MCF 10A (cell line): ENCODE results near the gene NR2F2. TPM values are rescaled to one million over a fixed set of nuclear protein-coding genes. Genes with fewer than 3 reads are reported as not detected.

Experiments used
- BruUV-seq: library from RNA; stranded (reverse); fragments of 400-500 nt; replicated peaks from 2 replicates; lab custom pipeline; 2021; lab: Mats Ljungman, UMichigan
- CTCF ChIA-PET: fragments of 300-600 bp; sonication (Branson Sonifier 250); formaldehyde crosslinking; extraction: SDS; loops from one replicate; lab custom pipeline; 2021; ENCODE audit warnings: antibody characterized with exemption, inconsistent platforms; lab: Yijun Ruan, JAX
- POLR2A ChIA-PET: fragments of 300-600, 350-650 bp; sonication (Branson Sonifier 250); formaldehyde crosslinking; extraction: SDS; loops from one replicate; lab custom pipeline; 2020; ENCODE audit warnings: antibody characterized with exemption, inconsistent platforms; lab: Yijun Ruan, JAX
- DNase-seq: peaks from one replicate; pipeline ENCODE4 v3.0.0-alpha.2; 2018; ENCODE audit not compliant: unreplicated experiment
- H3K27ac Mint-ChIP-seq: one replicate; pipeline ENCODE4 v1.8.0; 2022; ENCODE audit warnings: mild to moderate bottlenecking, low read depth, mixed read lengths; ENCODE audit not compliant: unreplicated experiment
- H3K27me3 Mint-ChIP-seq: one replicate; pipeline ENCODE4 v1.8.0; 2022; ENCODE audit warnings: mixed read lengths; ENCODE audit not compliant: insufficient read depth, unreplicated experiment
- H3K36me3 Mint-ChIP-seq: one replicate; pipeline ENCODE4 v1.8.0; 2022; ENCODE audit warnings: mild to moderate bottlenecking, moderate library complexity, mixed read lengths; ENCODE audit not compliant: insufficient read depth, unreplicated experiment
- H3K4me1 Mint-ChIP-seq: one replicate; pipeline ENCODE4 v1.8.0; 2022; ENCODE audit warnings: mixed read lengths; ENCODE audit not compliant: insufficient read depth, unreplicated experiment
- H3K4me3 Mint-ChIP-seq: one replicate; pipeline ENCODE4 v1.8.0; 2022; ENCODE audit warnings: mild to moderate bottlenecking, moderate library complexity, mixed read lengths; ENCODE audit not compliant: unreplicated experiment
- H3K9me3 Mint-ChIP-seq: one replicate; pipeline ENCODE4 v1.8.0; 2022; ENCODE audit warnings: mixed read lengths; ENCODE audit not compliant: unreplicated experiment
- intact Hi-C: fragments of 100-400 bp; cut with micrococcal nuclease; formaldehyde crosslinking; loops from 2 replicates; pipeline ENCODE4 v1.14.1; 2022
- total RNA-seq: library from RNA; stranded (reverse); gene quantifications from 2 replicates; pipeline ENCODE4 v1.2.3, GENCODE V29; 2022
- TF ChIP-seq, protein P1 (sequence below): fragments of 200-600 bp; IDR thresholded peaks from one replicate; pipeline ENCODE4 v1.8.0; 2022; ENCODE audit warnings: antibody characterized with exemption, mild to moderate bottlenecking; ENCODE audit not compliant: unreplicated experiment

Gene NR2F2
- total RNA-seq, 1 experiment from 2014 or later, result 10.9 TPM

DNA sequence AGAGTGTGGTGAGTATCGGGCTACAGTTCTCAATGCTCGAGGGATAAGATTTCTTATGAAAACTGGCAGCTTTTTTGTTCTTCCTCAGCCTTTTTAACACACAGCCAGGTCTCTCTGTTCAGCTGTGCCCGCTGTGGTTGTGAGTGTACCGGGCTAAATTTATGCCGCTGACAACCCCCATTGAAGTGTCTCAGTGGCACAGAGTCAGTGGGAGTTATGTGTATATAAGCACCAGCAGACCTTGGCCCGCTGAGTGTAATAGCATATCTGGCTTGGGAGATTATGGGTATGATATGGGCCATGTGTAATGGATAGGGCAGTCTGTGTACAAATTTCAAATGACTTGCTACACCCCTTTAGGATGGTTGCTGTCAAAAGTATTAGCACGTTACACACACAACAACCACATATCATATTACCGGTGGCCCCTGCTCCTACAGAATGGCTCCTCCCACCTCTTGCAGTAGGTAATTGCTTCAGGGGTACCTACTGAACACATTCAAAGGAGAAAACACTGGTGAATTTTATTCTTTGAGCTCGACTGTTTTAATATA lies 26.9 kb upstream of the NR2F2 start:
- H3K4me3 Mint-ChIP-seq, result no peak overlapping the region
- H3K27me3 Mint-ChIP-seq, result no peaks in the 10 kb centered on the region
- DNase-seq, result no peak
- POLR2A ChIA-PET, result no interaction called here
- H3K27ac Mint-ChIP-seq, result no peak overlapping the region
- peaks cover 4% of the 10 kb centered on the region for H3K9me3 Mint-ChIP-seq
- no TSS peak for BruUV-seq
- intact Hi-C loops, result no loop called here
- CTCF ChIA-PET, result no interaction called here
- no peaks in the 10 kb centered on the region for H3K36me3 Mint-ChIP-seq
- H3K4me1 Mint-ChIP-seq, result no peaks in the 10 kb centered on the region
- TF ChIP-seq, protein P1, sequence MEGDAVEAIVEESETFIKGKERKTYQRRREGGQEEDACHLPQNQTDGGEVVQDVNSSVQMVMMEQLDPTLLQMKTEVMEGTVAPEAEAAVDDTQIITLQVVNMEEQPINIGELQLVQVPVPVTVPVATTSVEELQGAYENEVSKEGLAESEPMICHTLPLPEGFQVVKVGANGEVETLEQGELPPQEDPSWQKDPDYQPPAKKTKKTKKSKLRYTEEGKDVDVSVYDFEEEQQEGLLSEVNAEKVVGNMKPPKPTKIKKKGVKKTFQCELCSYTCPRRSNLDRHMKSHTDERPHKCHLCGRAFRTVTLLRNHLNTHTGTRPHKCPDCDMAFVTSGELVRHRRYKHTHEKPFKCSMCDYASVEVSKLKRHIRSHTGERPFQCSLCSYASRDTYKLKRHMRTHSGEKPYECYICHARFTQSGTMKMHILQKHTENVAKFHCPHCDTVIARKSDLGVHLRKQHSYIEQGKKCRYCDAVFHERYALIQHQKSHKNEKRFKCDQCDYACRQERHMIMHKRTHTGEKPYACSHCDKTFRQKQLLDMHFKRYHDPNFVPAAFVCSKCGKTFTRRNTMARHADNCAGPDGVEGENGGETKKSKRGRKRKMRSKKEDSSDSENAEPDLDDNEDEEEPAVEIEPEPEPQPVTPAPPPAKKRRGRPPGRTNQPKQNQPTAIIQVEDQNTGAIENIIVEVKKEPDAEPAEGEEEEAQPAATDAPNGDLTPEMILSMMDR, result no peak

DNA sequence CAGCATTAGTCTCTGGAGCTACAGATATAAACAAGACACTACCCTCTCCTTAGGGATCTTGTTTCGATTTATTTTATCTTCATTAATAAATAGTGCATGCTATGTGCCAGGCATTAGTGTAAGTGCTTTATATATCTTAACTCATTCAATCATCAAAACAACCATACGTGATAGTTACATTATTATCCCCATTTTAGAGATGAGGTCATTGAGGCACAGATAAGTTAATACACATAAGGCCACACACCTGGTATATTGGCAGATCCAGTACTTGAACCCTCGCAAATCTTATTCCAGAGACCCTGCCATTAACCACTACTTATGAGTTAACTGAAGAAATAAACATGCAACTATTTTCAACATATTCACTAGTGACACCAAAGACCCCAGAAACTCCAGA lies 25.7 kb upstream of the NR2F2 start:
- Mint-ChIP-seq H3K4me1 (no peaks in the 10 kb centered on the region), H3K27me3 (no peaks in the 10 kb centered on the region), H3K27ac (no peak overlapping the region), H3K36me3 (no peaks in the 10 kb centered on the region), H3K9me3 (no peaks in the 10 kb centered on the region), H3K4me3 (no peak overlapping the region)
- CTCF ChIA-PET, result no interaction called here
- DNase-seq, result no peak
- POLR2A ChIA-PET, result no interaction called here
- TF ChIP-seq, protein P1, result no peak
- no TSS peak for BruUV-seq
- intact Hi-C loops, result no loop called here

DNA sequence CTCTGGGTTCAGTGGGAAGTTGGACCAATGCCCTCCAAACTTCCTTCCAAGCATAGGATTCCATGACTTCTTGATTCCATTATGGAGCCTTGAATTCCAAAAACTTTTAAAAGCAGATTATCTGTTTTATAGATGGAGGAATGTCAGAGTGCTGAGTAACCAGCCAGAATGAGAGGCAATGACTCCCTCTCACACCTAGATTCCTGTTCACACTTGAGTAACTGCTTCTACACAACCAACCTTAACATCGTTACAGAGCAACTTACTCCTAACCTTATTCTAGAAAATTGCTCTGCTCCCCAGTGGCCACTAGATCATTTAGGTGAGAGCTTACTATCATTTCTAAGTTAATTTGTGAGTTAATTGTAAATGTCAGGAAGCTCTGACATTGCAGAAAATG lies 24.2 kb upstream of the NR2F2 start:
- BruUV-seq, result no TSS peak
- Mint-ChIP-seq H3K27me3 (no peaks in the 10 kb centered on the region), H3K4me1 (no peaks in the 10 kb centered on the region), H3K9me3 (no peaks in the 10 kb centered on the region), H3K4me3 (no peak overlapping the region), H3K36me3 (no peaks in the 10 kb centered on the region), H3K27ac (no peak overlapping the region)
- POLR2A ChIA-PET, result no interaction called here
- TF ChIP-seq, protein P1, result no peak
- intact Hi-C loops, result no loop called here
- CTCF ChIA-PET, result interaction anchor here (1.1 to 1.9 kb wide), 2 partner anchors 11 to 1047 kb away, joined by 4 to 6 read pairs; no protein-coding TSS in a partner anchor
- DNase-seq, result no peak

DNA sequence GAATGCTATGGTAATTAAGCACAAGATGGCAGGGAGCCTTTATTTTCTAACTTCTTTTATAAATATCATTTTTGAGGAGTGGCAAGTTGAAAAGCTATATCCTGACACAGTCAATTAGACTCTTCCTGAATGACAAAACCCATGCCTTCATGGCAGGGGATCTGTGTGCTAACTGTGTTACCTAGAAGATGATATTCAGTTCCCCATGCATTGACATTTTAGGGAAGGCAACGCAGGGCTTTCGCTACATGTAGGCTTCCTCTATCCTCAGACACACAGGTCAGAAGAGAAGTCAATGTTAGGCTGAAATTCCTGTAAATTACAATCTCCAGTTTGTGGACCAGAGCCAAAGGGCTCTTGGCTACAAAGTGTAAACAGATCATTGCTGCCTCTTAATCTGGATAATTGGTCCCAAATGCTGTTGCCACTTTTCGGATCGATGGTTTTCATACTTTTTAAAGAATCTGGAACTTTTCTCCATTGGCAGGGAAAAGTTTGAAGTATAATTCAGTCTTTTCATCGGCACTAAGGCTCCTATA lies 22.6 kb upstream of the NR2F2 start:
- H3K4me3 Mint-ChIP-seq, result no peak overlapping the region
- TF ChIP-seq, protein P1, result no peak
- H3K36me3 Mint-ChIP-seq, result no peaks in the 10 kb centered on the region
- intact Hi-C loops, result no loop called here
- CTCF ChIA-PET, result interaction anchor here (1.9 kb wide), 1 partner anchor 12 kb away, joined by 4 read pairs; no protein-coding TSS in a partner anchor
- no peaks in the 10 kb centered on the region for H3K27me3 Mint-ChIP-seq
- POLR2A ChIA-PET, result no interaction called here
- BruUV-seq, result no TSS peak
- no peaks in the 10 kb centered on the region for H3K9me3 Mint-ChIP-seq
- DNase-seq, result no peak
- no peak overlapping the region for H3K27ac Mint-ChIP-seq
- peaks cover 10% of the 10 kb centered on the region for H3K4me1 Mint-ChIP-seq
